Coronary artery (tissue), 2 donors: Measurements from ENCODE around the gene TMEM63B.

ENCODE experiments used
- DNase-seq: peaks from one replicate; pipeline ENCODE4 v3.0.0-alpha.2; 2017; ENCODE audit warnings: low spot score
- H3K27ac ChIP-seq, 2 donors: fragments of 200-600 bp; sonication (generic); one replicate each; pipeline ENCODE4 v1.5.1; 2016 to 2019
- H3K4me3 ChIP-seq: fragments of 200-600 bp; sonication (generic); 2 replicates; pipeline ENCODE4 v1.5.1; 2016; ENCODE audit warnings: mild to moderate bottlenecking, moderate library complexity
- TF ChIP-seq, protein P1 (sequence below): fragments of 200-600 bp; sonication (generic); IDR thresholded peaks from one replicate; pipeline ENCODE4 v1.5.1; 2019; ENCODE audit warnings: antibody characterized with exemption

TMEM63B gene

DNA sequence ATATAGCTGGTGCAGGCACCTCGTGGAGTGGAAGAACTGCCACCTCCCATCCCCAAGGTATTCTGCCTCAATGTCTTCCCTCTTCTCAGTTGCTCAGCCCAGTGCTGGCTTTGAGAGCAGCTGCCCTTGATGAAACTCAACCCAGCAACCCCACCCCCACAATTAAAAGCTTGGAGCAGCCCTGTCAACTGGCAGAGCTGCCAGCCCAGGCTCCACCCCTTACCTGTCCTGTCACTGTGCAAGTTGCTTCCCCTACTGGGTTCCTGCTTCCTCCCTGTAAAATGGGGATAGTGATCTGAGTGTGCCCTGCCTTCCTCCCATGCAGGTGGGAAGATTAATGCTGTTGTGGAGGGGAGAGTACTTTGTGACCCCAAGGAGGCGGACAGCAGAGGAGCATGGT lies 4.5 kb downstream of the TMEM63B start:
- TF ChIP-seq, protein P1, sequence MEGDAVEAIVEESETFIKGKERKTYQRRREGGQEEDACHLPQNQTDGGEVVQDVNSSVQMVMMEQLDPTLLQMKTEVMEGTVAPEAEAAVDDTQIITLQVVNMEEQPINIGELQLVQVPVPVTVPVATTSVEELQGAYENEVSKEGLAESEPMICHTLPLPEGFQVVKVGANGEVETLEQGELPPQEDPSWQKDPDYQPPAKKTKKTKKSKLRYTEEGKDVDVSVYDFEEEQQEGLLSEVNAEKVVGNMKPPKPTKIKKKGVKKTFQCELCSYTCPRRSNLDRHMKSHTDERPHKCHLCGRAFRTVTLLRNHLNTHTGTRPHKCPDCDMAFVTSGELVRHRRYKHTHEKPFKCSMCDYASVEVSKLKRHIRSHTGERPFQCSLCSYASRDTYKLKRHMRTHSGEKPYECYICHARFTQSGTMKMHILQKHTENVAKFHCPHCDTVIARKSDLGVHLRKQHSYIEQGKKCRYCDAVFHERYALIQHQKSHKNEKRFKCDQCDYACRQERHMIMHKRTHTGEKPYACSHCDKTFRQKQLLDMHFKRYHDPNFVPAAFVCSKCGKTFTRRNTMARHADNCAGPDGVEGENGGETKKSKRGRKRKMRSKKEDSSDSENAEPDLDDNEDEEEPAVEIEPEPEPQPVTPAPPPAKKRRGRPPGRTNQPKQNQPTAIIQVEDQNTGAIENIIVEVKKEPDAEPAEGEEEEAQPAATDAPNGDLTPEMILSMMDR, result no peak
- H3K27ac ChIP-seq, result no peak overlapping the region
- H3K4me3 ChIP-seq, result no peak overlapping the region
- no peak for DNase-seq

DNA sequence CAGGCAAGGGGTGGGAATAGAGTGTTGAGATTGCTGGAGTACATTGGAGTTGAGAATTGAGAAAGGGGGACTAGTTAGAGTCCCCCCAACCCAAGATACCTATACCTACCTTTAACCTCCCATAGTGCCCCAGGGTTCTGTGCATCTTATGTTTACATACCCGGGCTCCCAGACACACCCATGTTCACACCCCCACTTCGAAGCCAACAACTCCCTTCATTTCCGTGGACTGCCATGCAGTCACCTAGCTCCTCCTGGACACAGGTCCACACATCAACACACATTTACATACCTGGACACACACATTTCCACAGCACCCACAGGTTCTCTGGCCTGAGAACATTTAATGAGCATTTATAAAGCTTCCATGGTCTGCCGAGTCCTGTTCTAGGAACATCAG lies 5.1 kb downstream of the TMEM63B start:
- no peak overlapping the region for H3K4me3 ChIP-seq
- DNase-seq, result no peak
- TF ChIP-seq, protein P1, result no peak
- H3K27ac ChIP-seq, result no peak overlapping the region

DNA sequence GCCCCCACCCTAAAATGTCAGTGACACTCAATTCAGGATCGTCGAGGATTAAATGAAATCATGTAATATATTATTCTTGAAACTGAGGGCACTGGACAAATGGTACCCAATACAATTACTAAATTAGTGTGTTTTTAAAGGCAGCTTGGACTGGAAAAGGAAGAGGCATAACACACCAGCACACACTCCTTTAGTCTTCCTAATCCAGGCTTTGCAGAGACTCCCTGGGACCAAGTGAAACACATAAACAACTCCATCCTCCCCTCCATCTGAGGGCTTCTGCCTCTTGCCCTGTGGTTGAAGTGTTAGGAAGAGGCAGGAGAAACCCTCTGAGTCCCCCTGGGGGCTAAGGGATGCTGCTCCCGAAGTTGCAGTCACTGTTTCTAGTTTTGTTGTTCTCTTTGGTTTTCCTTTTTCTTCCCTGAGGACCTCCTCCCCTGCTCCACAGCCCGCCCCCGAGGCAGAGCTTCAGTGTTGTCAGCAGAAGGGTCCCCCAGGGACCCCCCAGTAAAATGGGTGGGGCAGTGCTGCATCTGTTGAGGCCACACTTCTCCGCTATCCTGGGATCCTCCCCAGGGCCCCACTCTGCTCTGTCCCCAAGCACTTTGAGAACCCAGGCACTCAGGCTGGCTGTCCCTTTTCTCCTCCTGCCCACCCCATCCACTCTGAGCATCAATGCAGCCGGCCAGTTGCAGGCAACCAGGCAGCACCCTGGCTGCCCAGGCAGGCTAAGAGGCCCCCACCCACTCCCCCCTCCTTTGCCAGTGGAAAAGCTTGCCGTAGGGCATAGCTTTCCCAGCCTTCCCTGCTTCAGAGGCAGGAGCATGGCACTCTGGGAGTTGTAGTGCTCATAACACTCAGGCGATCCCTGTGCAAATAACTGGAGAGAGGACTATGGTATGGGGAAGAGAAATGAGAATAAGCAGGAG lies 5.9 kb downstream of the TMEM63B start:
- H3K4me3 ChIP-seq, result peak overlapping the region; percentile 51
- H3K27ac ChIP-seq, result peak overlapping the region in 1 of 2 donors; percentile 60
- no peak for DNase-seq
- TF ChIP-seq, protein P1, result no peak

- Histone ChIP-seq H3K4me3 (no peak overlapping the region), H3K27ac (no peak overlapping the region)
- TF ChIP-seq, protein P1, result no peak
- no peak for DNase-seq
Observed at GRCh38 chr6:44133981-44134711, 6.8 kb downstream of the TMEM63B start.

GRCh38 chr6:44135173-44135758 lies 7.9 kb downstream of the TMEM63B start:
- TF ChIP-seq, protein P1, result no peak
- no peak overlapping the region for H3K27ac ChIP-seq
- no peak for DNase-seq
- H3K4me3 ChIP-seq, result no peak overlapping the region

- H3K27ac ChIP-seq, result no peak overlapping the region
- no peak overlapping the region for H3K4me3 ChIP-seq
- TF ChIP-seq, protein P1, result no peak
- DNase-seq, result no peak
Observed at GRCh38 chr6:44135875-44136274, 8.5 kb downstream of the TMEM63B start.
